Measurements from ENCODE around the gene ATP8A2.
"Not testable (repeated sequence)": the region's sequence is repeated elsewhere in the genome, so short reads cannot be mapped to it uniquely, and the experiment has no call there.

The ATP8A2 gene

GRCh38 chr13:25462301-25463125, 90.7 kb downstream of the ATP8A2 start:
- DNase-seq (ENCODE audit: low read depth in 1 of 2, low spot score in 1 of 2), result no peak

GRCh38 chr13:25463496-25463895, 91.7 kb downstream of the ATP8A2 start:
- no peak for DNase-seq (ENCODE audit: low read depth in 1 of 2, low spot score in 1 of 2)

- DNase-seq (ENCODE audit: low read depth in 1 of 2, low spot score in 1 of 2), result no peak
Measured at GRCh38 chr13:25466880-25467279, 95.1 kb downstream of the ATP8A2 start.

GRCh38 chr13:25468325-25469168, 96.8 kb downstream of the ATP8A2 start:
- DNase-seq (ENCODE audit: low read depth in 1 of 2, low spot score in 1 of 2), result no peak

GRCh38 chr13:25469169-25469525, 97.4 kb downstream of the ATP8A2 start:
- DNase-seq (ENCODE audit: low read depth in 1 of 2, low spot score in 1 of 2), result no peak

GRCh38 chr13:25473864-25474263, 102.1 kb downstream of the ATP8A2 start:
- DNase-seq (ENCODE audit: low read depth in 1 of 2, low spot score in 1 of 2), result no peak

GRCh38 chr13:25478186-25478585, 106.4 kb downstream of the ATP8A2 start:
- no peak for DNase-seq (ENCODE audit: low read depth in 1 of 2, low spot score in 1 of 2)

- no peak for DNase-seq (ENCODE audit: low read depth in 1 of 2, low spot score in 1 of 2)
Measured at GRCh38 chr13:25489238-25489637, 117.5 kb downstream of the ATP8A2 start.

GRCh38 chr13:25490236-25490635, 118.5 kb downstream of the ATP8A2 start:
- no peak for DNase-seq (ENCODE audit: low read depth in 1 of 2, low spot score in 1 of 2)

- no peak for DNase-seq (ENCODE audit: low read depth in 1 of 2, low spot score in 1 of 2)
Measured at GRCh38 chr13:25493931-25494640, 122.3 kb downstream of the ATP8A2 start.

GRCh38 chr13:25494698-25495411, 123.1 kb downstream of the ATP8A2 start:
- DNase-seq (ENCODE audit: low read depth in 1 of 2, low spot score in 1 of 2), result no peak

GRCh38 chr13:25501231-25501630, 129.5 kb downstream of the ATP8A2 start:
- no peak for DNase-seq (ENCODE audit: low read depth in 1 of 2, low spot score in 1 of 2)

- DNase-seq (ENCODE audit: low read depth in 1 of 2, low spot score in 1 of 2), result no peak
Measured at GRCh38 chr13:25502031-25502430, 130.3 kb downstream of the ATP8A2 start.

GRCh38 chr13:25502551-25502950, 130.8 kb downstream of the ATP8A2 start:
- DNase-seq (ENCODE audit: low read depth in 1 of 2, low spot score in 1 of 2), result no peak

GRCh38 chr13:25503856-25504255, 132.1 kb downstream of the ATP8A2 start:
- DNase-seq (ENCODE audit: low read depth in 1 of 2, low spot score in 1 of 2), result no peak

GRCh38 chr13:25507841-25508240, 136.1 kb downstream of the ATP8A2 start:
- DNase-seq (ENCODE audit: low read depth in 1 of 2, low spot score in 1 of 2), result no peak

- not testable (repeated sequence) for DNase-seq (ENCODE audit: low read depth in 1 of 2, low spot score in 1 of 2)
Measured at GRCh38 chr13:25513060-25513459, 141.3 kb downstream of the ATP8A2 start.

- no peak for DNase-seq (ENCODE audit: low read depth in 1 of 2, low spot score in 1 of 2)
Measured at GRCh38 chr13:25518441-25518840, 146.7 kb downstream of the ATP8A2 start.

GRCh38 chr13:25525884-25526283, 154.1 kb downstream of the ATP8A2 start:
- DNase-seq (ENCODE audit: low read depth in 1 of 2, low spot score in 1 of 2), result no peak

- no peak for DNase-seq (ENCODE audit: low read depth in 1 of 2, low spot score in 1 of 2)
Measured at GRCh38 chr13:25528266-25528665, 156.5 kb downstream of the ATP8A2 start.

GRCh38 chr13:25529425-25529824, 157.7 kb downstream of the ATP8A2 start:
- no peak for DNase-seq (ENCODE audit: low read depth in 1 of 2, low spot score in 1 of 2)

Data from stimulated activated CD4-positive, alpha-beta T cell treated with anti-CD3 and anti-CD28 coated beads, Interleukin-15, amount 100 ng/mL, for 1 hour (primary cell).